GM19043 (cell line): ENCODE results near the gene KCNG2.
"Not testable (repeated sequence)": the region's sequence is repeated elsewhere in the genome, so short reads cannot be mapped to it uniquely, and the experiment has no call there.

Experiments
- ATAC-seq: cut with Tn5 transposase; IDR thresholded peaks from one replicate; pipeline ENCODE4 v1.9.1; 2021; ENCODE audit warnings: low read depth; ENCODE audit not compliant: unreplicated experiment

KCNG2 gene

DNA sequence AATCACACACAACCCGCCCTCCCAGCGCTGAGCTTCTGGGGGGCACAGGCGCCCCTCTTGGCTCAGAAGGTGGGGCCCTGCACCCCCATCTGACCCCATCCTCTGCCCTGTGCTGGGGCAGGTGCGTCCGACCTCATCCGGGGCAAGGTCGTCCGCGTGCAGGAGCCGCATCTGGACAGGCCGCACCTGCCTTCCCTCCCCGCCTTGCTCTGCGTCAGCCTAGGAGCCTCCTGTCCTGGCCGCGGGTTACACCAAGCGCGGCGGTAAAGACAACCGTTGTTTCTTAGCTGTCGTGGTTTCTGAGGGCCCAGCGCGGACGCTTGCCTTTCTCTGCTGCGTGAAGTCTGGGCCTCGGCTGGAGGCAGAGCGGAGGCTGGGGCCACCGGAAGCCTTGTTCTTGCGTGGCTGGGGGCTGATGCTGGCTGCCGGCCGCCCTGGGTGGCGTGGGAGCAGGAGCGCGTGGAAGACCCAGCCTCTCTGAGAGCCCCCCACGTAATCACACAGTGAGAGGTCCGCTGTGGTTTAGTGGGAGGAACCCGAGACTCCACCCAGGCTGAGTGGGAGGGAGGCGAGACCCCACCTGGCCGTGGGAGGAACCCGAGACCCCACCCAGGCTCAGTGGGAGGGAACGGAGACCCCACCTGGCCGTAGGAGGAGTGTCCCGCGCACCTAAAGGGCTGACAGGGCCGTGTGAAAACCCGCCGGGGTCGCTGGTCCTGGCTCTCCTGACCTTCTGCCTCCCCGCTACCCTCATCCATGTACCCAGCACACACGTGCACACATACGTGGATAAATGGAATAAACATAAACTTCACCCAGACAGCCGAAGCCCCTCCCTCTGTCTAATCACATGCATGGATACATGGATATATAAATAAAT, 51.8 kb downstream of the KCNG2 start:
- ATAC-seq = no peak

DNA sequence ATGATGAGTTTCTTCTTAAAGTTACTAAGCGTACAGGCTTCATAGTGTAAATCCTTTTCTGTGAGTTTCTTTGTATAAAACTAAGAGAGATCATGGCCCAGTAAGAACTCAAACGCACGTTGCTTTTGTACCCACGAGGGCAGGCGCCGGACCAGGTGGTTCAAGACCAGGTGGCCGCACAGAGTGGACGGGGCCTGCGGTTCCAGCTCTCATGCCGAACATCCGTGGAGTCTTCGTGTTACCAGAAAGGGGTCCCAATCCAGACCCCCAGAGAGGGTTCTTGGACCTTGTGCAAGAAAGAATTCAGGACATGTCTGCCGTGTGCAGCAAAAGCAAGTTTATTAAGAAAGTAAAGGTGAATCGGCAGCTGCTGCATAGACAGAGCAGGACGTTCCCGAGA, 53.0 kb downstream of the KCNG2 start:
- no peak for ATAC-seq

DNA sequence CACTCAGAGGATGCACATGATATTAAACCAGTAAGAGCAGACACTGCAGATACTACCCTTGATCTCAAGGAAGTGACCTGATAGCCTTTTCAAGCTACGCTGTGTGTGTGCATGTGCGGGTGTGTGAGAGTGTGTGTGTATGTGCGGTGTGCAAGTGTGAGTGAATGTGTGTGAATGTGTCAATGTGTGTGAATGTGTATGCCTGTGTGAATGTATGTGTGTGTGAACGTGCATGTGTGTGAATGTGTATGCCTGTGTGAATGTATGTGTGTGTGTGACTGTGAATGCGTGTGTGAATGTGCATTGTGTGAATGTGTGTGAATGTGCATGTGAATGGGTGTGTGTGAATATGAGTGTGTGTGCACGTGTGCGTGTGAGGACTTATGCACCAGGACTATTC, 53.8 kb downstream of the KCNG2 start:
- no peak for ATAC-seq

DNA sequence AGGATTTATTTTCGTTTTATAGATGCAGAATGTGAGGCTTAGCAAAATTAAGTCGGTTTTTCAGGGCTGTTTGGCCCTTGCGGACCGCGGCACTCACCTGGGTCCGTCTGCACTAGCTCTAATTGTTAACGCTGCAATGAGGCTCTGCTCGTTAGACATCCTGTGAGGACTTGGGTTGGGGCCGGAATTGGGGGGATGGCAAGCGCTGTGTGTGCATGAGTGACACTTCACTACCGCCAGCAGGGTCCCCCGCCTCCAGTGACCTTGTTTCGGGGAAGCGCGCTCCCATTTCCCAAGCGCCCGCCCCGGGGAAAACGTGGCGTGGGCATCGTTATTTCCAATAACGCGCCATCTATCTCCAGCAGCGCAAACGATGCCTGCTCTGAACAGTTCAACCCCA, 54.2 kb downstream of the KCNG2 start:
- no peak for ATAC-seq

DNA sequence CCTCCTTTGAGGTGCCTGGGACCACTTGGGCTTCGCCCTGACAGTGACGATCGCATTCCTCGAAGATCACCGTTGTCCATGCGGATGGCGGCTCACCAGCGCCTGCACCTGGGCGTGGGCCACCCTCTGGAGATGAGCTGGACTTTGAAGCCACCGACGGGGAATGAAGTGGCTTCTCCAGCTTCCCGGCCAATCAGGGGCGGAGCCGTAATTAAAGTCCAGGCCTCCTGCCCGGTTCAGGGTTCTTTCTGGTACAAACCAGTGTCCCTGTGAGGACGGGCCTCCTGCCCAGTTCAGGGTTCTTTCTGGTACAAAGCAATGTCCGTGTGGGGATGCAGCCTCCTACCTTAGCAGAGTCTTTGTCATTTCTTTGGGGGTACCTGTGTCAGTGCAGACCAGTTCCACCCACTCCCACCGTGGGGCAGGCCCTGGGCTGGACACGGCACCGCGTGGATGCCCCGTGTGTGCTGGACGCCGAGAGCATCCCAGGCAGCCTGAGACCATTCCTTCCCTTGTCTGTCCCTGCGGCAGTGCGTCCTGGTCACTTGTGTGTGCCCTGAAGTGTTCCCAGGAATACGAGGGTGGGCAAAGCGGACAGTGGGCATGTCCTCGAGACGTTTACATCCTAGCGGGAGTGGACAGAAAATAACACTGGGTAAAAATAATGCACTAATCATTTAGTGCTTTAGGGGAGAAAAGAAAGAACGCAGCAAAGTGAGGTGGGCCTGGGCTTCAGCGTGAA, 55.0 kb downstream of the KCNG2 start:
- no peak for ATAC-seq

DNA sequence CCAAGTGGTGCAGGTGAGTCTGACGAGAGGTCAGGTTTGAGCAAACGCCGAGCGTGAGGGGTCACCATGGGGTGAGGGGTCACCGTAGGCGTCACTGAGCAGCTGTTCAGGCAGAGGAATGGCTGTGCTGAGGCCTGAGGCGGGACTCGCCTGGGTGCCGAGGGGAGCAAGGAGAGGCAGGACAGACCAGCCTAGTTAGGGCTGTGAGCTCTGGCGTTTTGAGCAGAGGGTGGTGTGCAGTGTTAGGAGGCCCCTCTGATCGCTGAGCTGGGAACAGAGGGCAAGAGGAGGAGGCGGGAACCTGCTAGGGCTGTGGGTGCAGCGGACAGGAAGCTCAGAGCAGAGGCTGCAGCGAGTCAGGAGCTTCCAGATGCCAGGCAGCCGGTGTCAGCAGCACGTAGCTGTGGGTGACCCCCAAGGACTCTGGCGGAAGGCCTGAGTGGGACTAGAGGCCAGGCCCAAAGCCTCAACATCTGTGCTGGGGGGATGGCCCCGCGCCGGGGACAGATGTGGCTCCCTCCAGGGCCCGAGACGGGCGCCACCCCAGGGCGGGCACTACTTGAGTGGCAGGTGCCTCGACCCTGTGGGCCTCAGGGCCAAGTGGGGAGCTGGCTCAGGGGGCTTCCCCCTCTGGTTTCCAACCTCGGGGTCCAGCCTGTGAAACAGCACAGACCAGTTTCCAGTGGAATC, 55.7 kb downstream of the KCNG2 start:
- no peak for ATAC-seq

DNA sequence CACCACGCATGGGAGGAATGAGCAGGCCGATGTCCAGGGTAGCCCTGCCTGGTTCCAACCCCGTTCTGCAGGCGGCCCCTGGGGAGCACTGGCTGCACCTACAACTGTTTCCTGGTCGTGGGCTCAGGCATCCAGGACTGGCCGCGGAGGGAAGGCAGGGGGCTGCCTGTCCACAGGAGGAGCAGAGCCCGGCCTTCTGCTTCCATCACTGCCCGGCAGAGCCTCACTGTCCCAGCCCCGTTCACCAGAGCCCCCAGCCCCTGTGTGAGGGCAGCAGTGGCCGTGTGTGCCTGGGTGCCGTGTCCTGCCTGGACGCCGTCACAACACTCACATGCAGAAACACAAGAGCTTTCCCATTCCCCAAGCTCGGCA, 56.2 kb downstream of the KCNG2 start:
- ATAC-seq = no peak

DNA sequence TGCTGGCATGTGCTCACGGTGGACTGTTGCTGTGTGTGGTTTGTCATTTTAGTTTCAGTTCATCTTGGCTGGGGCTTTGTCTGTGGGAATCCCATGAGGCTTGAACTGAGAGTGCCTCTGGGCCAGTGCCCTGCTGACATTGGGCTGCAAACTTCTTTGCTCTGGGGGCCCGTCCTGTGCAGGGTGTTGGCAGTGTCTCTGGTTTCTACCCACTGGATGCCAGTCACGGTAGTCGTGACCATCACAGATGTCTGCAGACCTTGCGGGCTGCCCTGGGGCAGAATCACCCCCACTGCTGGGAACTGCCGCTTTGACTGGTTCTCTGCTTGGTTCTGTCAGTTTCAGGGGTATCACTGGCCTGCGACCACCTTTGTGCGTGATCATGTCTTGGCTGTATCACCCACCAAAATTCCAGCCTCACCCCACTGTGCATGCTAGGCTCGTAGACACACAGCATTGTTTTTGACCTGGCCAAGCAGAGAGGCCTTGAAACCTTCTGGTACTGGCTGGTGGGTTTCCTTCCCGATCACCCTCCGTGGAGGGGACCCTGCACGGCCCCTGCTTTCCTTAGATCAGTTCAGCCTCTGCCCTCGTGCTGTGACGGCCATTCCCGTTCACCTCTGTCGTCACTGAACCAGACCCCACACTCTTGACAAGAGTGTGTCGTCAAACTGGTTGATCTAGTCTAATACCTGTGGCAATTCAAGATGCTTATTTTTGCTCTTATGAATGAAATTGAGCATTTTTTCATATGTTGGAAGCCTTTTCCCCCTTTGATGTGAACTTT, 57.6 kb downstream of the KCNG2 start:
- ATAC-seq = peak; percentile 80

DNA sequence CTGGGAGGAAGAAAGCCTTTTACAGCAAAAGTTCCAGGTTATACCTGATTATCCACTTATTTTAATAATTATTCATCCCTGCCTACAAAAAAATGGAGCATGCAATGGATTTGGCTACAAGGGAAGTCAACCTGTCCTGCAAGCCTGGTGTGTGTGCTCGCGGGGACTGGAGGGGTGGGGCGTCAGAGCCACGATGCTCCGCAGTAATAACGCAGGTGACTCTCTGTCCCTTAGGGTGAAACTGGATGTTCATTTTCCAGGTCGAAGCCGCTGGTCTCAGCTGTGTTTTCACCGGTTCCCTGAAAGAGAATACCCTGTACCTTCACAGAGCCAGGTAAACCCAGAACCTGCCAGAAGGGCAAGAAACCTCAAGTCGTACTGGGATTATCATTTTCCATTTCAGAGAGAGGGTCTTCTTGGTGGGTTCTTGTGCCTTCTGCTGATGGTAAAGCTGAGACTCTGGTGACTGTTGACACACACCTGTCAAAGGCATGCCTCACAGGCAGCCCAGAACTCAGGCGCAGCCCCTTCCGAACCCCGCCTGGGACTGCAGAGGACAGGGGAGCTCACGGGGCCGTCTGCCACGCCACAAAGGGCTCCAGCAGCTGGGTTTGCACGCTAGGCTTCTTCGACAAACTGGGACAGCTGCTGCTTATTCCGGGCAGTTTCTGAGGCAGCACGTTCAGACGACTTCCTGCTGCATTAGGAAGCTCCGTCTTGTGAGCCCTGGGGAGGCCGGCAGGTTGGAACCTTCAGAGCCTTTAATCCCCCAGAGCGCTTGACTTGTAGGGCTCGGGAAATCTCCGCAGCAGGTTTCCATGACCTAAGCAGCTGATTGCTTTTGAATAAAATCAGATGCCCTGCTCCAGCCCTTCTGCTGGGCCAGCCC, 58.6 kb downstream of the KCNG2 start:
- ATAC-seq = peak; percentile 78

DNA sequence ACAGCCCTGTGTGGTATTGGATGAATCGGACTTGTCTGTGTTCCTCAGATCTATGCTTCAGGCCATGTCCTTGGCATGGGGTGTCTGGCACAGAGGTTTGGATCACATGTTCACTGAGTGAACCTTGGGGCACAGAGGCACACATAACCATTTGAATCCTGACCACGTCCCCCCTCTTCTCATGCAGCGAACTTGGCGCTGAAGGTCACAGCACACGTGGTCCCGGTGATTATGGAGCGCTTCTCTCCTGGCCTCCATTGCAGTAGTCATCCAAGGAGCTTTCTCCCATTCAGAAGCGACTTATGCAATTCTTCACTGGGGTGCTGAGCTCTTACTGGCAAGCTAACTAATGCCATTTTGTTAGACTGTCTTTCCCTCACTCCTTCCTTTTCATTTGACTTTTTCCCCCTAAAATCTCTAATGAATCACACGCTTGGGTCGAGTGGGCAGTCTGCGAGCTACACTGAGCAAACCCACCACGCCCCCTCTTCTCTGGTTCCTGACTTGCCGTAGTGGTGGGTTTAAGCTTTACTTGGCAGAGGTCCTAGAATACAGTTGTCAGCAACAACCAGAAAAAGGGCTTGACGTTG, 59.4 kb downstream of the KCNG2 start:
- ATAC-seq = no peak

DNA sequence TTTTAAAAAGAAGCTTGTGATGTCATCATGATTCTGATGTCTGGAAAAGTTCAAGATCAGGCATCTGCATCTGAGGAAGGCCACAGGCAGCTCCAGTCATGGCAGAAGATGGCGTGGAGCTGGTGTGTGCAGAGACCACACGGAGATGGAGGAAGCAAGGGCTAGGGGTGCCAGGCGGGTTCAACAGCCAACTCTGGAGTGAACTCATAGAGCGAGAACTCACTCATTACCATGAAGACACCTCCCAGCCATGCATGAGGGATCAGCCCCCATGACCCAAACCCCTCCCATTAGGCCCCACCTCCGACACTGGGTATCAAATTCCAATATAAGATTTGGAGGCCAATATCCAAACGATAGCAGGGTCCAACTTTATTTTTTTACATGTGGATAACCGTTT, 61.6 kb downstream of the KCNG2 start:
- no peak for ATAC-seq

DNA sequence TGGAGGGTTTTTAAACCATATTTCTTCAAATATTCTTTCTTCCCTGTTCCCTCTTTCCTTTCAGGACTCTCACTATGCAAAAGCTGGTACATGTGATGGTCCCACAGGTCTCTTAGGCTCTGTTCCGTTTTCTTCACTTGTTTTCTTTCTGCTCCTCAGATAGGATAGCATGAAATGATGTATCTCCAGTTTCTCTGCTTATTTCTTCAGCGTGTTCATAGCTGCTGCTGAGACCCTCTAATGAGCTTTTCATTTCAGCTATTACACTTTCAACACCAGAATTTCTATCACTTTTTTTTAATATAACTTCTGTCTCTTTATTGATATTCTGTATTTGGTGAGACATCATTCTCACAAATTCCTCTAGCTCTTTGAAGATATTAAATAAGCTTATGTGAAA, 63.9 kb downstream of the KCNG2 start:
- ATAC-seq = no peak

DNA sequence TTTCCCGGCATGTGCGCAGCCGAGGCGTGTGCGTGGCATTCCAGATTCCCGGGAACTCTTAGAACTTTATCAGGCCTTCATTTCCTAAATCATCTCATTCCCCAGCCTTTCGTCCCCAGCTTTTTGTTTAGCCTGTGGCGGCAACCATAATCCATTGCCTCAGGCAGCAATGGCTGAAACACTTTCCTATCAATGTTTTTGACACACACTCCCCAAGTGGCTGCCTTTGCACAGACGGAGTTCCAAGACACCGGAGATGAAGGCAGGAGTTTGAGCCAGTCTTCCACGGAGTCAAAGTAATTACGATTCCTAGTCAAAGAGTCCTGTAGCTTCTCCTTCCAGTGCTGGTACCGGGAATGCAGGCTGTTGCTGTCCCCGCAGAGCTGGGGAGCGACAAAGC, 64.8 kb downstream of the KCNG2 start:
- ATAC-seq = no peak

DNA sequence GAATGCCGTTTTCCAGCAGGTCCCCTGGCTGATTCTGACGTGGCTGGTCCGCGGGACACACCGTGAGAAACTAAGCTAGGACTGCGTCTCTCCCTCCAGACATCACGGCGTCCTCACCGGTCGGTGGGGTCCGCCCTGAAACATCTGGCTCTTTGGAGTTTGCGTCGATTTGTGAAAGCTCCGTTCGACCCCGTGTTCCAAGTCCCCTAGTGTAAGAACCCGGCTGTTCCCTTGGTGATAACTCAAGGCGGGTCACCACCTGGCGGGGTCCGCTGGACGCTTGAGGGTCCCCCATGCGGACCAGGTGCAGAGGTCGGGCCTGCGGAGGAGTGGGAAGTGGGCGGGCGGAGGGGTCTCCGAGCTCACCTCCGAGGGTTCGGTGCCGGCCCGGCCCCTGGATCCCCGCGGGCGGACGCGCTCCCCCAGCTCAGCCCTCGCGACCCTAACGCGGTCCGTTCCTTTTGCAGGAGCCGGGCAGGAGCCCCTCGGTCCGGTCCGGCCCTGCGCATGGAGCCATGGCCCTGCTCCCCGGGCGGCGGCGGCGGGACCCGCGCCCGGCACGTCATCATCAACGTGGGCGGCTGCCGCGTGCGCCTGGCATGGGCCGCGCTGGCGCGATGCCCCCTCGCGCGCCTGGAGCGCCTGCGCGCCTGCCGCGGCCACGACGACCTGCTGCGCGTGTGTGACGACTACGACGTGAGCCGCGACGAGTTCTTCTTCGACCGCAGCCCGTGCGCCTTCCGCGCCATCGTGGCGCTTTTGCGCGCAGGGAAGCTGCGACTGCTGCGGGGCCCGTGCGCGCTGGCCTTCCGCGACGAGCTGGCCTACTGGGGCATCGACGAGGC, 65.6 kb downstream of the KCNG2 start:
- ATAC-seq = no peak

DNA sequence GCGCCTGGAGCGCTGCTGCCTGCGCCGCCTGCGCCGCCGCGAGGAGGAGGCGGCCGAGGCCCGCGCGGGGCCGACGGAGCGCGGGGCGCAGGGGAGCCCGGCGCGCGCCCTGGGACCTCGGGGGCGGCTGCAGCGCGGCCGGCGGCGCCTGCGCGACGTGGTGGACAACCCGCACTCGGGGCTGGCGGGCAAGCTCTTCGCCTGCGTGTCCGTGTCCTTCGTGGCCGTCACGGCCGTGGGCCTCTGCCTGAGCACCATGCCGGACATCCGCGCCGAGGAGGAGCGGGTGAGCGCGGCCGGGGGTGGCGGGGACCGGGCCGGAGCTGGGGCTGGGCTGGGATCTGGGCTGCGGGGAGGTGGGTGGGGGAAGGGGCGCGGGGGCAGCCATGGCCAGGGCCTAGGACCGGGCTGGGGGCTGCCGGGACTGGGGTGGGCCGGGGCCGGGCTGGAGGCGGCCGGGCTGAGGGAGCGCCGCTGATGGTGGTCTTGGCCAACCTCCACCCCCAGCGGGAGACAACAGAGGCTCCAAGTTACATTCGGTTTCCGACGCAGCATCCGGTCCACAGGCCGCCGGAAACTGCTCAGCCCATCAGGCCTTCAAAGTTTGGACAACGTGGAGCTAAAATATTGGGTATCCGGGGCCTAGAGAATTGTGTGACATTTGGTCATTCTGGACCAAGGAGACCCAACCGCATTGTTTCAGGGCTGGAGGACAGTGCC, 66.4 kb downstream of the KCNG2 start:
- ATAC-seq = no peak

DNA sequence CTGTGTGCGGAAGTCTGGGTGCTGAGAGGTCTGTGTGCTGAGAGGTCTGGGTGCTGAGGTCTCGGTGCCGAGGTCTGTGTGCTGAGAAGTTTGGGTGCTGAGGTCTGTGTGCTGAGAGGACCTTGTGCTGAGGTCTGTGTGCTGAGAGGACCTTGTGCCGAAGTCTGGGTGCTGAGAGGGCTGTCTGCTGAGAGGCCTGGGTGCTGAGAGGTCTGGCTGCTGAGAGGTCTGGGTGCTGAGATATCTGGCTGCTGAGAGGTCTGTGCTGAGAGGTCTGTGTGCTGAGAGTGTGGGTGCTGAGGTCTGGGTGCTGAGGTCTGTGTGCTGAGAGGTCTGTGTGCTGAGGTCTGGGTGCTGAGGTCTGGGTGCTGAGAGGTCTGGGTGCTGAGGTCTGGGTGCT, 67.2 kb downstream of the KCNG2 start:
- ATAC-seq = not testable (repeated sequence)

DNA sequence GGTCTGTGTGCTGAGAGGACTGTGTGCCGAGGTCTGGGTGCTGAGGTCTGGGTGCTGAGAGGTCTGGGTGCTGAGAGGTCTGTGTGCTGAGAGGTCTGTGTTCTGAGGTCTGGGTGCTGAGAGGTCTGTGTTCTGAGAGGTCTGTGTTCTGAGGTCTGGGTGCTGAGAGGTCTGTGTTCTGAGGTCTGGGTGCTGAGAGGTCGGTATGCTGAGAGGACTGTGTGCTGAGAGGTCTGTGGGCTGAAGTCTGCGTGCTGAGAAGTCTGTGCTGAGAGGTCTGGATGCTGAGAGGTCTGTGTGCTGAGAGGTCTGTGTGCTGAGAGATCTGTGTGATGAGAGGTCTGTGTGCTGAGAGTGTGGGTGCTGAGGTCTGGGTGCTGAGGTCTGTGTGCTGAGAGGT, 68.2 kb downstream of the KCNG2 start:
- ATAC-seq = not testable (repeated sequence)
